WTC11 (cell line): ENCODE measurements around the gene BRINP1.

Experiments used
- ATF6 ChIP-seq: sonication (generic); formaldehyde crosslinking; IDR thresholded peaks from 2 replicates; pipeline ENCODE4 v1.8.1; 2023; ENCODE audit warnings: mild to moderate bottlenecking, missing genetic modification reagents
- CTCF ChIP-seq: fragments of 200-600 bp; IDR thresholded peaks from 2 replicates; pipeline ENCODE4 v1.8.0; 2022; ENCODE audit warnings: antibody characterized with exemption
- FOXP1 ChIP-seq: sonication (generic); formaldehyde crosslinking; IDR thresholded peaks from 2 replicates; pipeline ENCODE4 v1.8.0; 2022; ENCODE audit warnings: missing genetic modification reagents, mild to moderate bottlenecking, moderate library complexity, borderline replicate concordance
- GABPB1 ChIP-seq: sonication (generic); formaldehyde crosslinking; IDR thresholded peaks from 2 replicates; pipeline ENCODE4 v1.8.1; 2023; ENCODE audit warnings: mild to moderate bottlenecking, missing genetic modification reagents
- JUN ChIP-seq: sonication (generic); formaldehyde crosslinking; IDR thresholded peaks from 2 replicates; pipeline ENCODE4 v1.8.0; 2023; ENCODE audit warnings: mild to moderate bottlenecking, missing genetic modification reagents
- MXD4 ChIP-seq: fragments of 250-450 bp; sonication (Bioruptor Pico); IDR thresholded peaks from 2 replicates; pipeline ENCODE4 v1.8.0; 2021; ENCODE audit warnings: mild to moderate bottlenecking, moderate library complexity, borderline replicate concordance
- NFATC4 ChIP-seq: fragments of 250-450 bp; sonication (Bioruptor Pico); IDR thresholded peaks from 2 replicates; pipeline ENCODE4 v1.9.0; 2021; ENCODE audit warnings: mild to moderate bottlenecking
- NR1H2 ChIP-seq: sonication (generic); formaldehyde crosslinking; IDR thresholded peaks from 2 replicates; pipeline ENCODE4 v1.9.0; 2021; ENCODE audit warnings: mild to moderate bottlenecking, moderate library complexity, missing genetic modification reagents
- SP1 ChIP-seq: sonication (generic); formaldehyde crosslinking; conservative IDR thresholded peaks from 2 replicates; pipeline ENCODE4 v1.8.1; 2022; ENCODE audit warnings: missing genetic modification reagents
- ZSCAN18 ChIP-seq: fragments of 250-450 bp; sonication (Bioruptor Pico); IDR thresholded peaks from 2 replicates; pipeline ENCODE4 v2.1.2; 2022; ENCODE audit warnings: mild to moderate bottlenecking, moderate library complexity
- TF ChIP-seq, protein P1 (sequence below): sonication (generic); formaldehyde crosslinking; conservative IDR thresholded peaks from 2 replicates; pipeline ENCODE4 v1.8.1; 2022; ENCODE audit warnings: mild to moderate bottlenecking, missing genetic modification reagents
- TF ChIP-seq, protein P2 (sequence below): sonication (generic); formaldehyde crosslinking; IDR thresholded peaks from 2 replicates; pipeline ENCODE4 v1.8.0; 2022; ENCODE audit warnings: mild to moderate bottlenecking, missing genetic modification reagents
- TF ChIP-seq, protein P3 (sequence below): sonication (generic); formaldehyde crosslinking; IDR thresholded peaks from 2 replicates; pipeline ENCODE4 v1.8.0; 2022; ENCODE audit warnings: mild to moderate bottlenecking, missing genetic modification reagents
- TF ChIP-seq, protein P4 (sequence below): sonication (generic); formaldehyde crosslinking; IDR thresholded peaks from 2 replicates; pipeline ENCODE4 v1.8.0; 2022; ENCODE audit warnings: mild to moderate bottlenecking, missing genetic modification reagents

GRCh38 chr9:119167267-119167666, 202.0 kb downstream of the BRINP1 start:
- no peak for TF ChIP-seq CTCF
- no peak for TF ChIP-seq JUN
- no peak for TF ChIP-seq MXD4 (CRISPR knock-in tag)
- TF ChIP-seq SP1 (CRISPR knock-in tag), result no peak
- TF ChIP-seq GABPB1 (CRISPR knock-in tag), result no peak
- no peak for TF ChIP-seq NFATC4 (CRISPR knock-in tag)
- TF ChIP-seq FOXP1 (CRISPR knock-in tag), result no peak
- no peak for TF ChIP-seq ATF6
- TF ChIP-seq, protein P1, sequence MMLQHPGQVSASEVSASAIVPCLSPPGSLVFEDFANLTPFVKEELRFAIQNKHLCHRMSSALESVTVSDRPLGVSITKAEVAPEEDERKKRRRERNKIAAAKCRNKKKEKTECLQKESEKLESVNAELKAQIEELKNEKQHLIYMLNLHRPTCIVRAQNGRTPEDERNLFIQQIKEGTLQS (CRISPR knock-in tag), result no peak
- TF ChIP-seq, protein P2, sequence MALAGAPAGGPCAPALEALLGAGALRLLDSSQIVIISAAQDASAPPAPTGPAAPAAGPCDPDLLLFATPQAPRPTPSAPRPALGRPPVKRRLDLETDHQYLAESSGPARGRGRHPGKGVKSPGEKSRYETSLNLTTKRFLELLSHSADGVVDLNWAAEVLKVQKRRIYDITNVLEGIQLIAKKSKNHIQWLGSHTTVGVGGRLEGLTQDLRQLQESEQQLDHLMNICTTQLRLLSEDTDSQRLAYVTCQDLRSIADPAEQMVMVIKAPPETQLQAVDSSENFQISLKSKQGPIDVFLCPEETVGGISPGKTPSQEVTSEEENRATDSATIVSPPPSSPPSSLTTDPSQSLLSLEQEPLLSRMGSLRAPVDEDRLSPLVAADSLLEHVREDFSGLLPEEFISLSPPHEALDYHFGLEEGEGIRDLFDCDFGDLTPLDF (CRISPR knock-in tag), result no peak
- TF ChIP-seq, protein P3, sequence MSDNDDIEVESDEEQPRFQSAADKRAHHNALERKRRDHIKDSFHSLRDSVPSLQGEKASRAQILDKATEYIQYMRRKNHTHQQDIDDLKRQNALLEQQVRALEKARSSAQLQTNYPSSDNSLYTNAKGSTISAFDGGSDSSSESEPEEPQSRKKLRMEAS (CRISPR knock-in tag), result no peak
- no peak for TF ChIP-seq NR1H2
- no peak for TF ChIP-seq ZSCAN18 (CRISPR knock-in tag)
- TF ChIP-seq, protein P4, sequence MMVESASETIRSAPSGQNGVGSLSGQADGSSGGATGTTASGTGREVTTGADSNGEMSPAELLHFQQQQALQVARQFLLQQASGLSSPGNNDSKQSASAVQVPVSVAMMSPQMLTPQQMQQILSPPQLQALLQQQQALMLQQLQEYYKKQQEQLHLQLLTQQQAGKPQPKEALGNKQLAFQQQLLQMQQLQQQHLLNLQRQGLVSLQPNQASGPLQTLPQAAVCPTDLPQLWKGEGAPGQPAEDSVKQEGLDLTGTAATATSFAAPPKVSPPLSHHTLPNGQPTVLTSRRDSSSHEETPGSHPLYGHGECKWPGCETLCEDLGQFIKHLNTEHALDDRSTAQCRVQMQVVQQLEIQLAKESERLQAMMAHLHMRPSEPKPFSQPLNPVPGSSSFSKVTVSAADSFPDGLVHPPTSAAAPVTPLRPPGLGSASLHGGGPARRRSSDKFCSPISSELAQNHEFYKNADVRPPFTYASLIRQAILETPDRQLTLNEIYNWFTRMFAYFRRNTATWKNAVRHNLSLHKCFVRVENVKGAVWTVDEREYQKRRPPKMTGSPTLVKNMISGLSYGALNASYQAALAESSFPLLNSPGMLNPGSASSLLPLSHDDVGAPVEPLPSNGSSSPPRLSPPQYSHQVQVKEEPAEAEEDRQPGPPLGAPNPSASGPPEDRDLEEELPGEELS (CRISPR knock-in tag), result no peak
